ENCODE results near the gene ST3GAL6. TPM values are rescaled to one million over a fixed set of nuclear protein-coding genes. Genes with fewer than 3 reads are reported as not detected.
A peak's percentile ranks its signal among the peaks of the same experiment; 100 is the strongest.

Gene ST3GAL6
- total and polyA plus RNA-seq, 2 donors (not counting 3 experiments of a cell fraction or from before 2014, with no cell fraction given) = 13.2 to 35.9 TPM

DNA sequence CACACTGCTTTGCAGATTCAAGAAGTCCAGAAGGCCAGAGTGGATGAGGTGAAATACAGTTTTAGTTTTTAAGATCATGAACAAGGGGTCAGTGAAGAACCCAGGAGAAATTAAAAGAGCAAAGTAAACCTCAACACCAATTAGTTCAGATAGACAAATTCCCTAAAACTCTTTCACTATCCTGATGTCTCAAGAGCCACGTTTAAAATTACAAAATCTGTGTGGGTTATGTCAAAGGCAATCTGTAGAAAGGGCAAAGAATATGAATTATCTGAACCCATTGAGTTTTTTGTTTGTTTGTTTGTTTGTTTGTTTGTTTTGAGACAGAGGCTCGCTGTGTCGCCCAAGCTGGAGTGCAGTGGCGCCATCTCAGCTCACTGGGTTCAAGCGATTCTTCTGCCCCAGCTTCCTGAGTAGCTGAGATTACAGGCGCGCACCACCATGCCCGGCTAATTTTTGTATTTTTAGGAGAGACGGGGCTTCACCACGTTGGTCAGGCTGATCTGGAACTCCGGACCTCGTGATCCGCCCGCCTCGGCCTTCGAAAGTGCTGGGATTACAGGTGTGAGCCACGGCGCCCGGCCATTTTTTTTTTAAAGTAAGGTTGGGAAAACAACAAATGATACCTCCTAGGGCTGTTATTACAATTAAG lies 32.1 kb upstream of the ST3GAL6 start:
- Histone ChIP-seq H3K27ac (ENCODE audit: insufficient read depth, low read depth, low read length) (peak overlapping the region; percentile 70), H3K9me3 (replicated peaks; ENCODE audit: control insufficient read depth, insufficient read depth, low read length) (no peaks in the 10 kb centered on the region), H3K4me1 (ENCODE audit: control insufficient read depth, extremely low read depth, insufficient read depth, low read length) (peaks cover 44% of the 10 kb centered on the region), H4K20me1 (replicated peaks; ENCODE audit: control insufficient read depth, extremely low read depth, insufficient read depth, low read length) (no peaks in the 10 kb centered on the region), H2AFZ (ENCODE audit: low read depth, low read length) (no peak overlapping the region), H3K9ac (replicated peaks; ENCODE audit: extremely low read depth, insufficient read depth, low read length) (peak overlapping the region; percentile 5), H3K4me3 (replicated peaks in 1 of 3; ENCODE audit: insufficient read depth in 1 of 3, low read depth in 1 of 3, low read length in 3 of 3) (no peak overlapping the region), H3K9me1 (replicated peaks; ENCODE audit: control insufficient read depth, extremely low read depth, insufficient read depth, low read length) (no peaks in the 10 kb centered on the region), H3K4me2 (ENCODE audit: insufficient read depth, low read length) (peak overlapping the region; percentile 66), H3K79me2 (ENCODE audit: control insufficient read depth, insufficient read depth, low read length) (peaks cover 37% of the 10 kb centered on the region), H3K36me3 (ENCODE audit: control insufficient read depth in 2 of 2, extremely low read depth in 1 of 2, insufficient read depth in 2 of 2, low read length in 2 of 2) (no peaks in the 10 kb centered on the region), H3K27me3 (ENCODE audit: control insufficient read depth in 2 of 2, insufficient read depth in 2 of 2, low read length in 2 of 2) (no peaks in the 10 kb centered on the region)
- POLR2A ChIA-PET = interaction anchor here (1.1 kb wide), 1 partner anchor 48 kb away, joined by 3 read pairs; no protein-coding TSS in a partner anchor
- TF ChIP-seq GATA2 (IDR thresholded peaks at IDR 0.05; ENCODE audit: insufficient read depth, insufficient read length, low read depth, low read length) = no peak
- no peak for TF ChIP-seq EZH2 (IDR thresholded peaks at IDR 0.05; ENCODE audit: borderline replicate concordance, low read depth, low read length, severe bottlenecking)
- TF ChIP-seq POLR2A (IDR thresholded peaks at IDR 0.05; ENCODE audit: low read depth, low read length) = no peak
- no peak for TF ChIP-seq FOS (IDR thresholded peaks at IDR 0.05; ENCODE audit: borderline replicate concordance, insufficient read depth, low read length)
- no peak for TF ChIP-seq CTCF (IDR thresholded peaks at IDR 0.05; ENCODE audit: extremely low read depth in 1 of 2, insufficient read depth in 1 of 2, low read depth in 1 of 2, low read length in 2 of 2)
- no peak for TF ChIP-seq MAX (IDR thresholded peaks at IDR 0.05; ENCODE audit: insufficient read depth, insufficient read length)
- TF ChIP-seq MYC (IDR thresholded peaks at IDR 0.05; ENCODE audit: low read depth, low read length) = no peak
- no peak for TF ChIP-seq POLR2AphosphoS5 (IDR thresholded peaks at IDR 0.05; ENCODE audit: insufficient read depth, low read depth, low read length)
- TF ChIP-seq JUN (IDR thresholded peaks at IDR 0.05; ENCODE audit: borderline replicate concordance, insufficient read depth, insufficient read length, low read depth) = no peak
- DNase-seq (ENCODE audit: low read depth, low spot score) (no peak), FAIRE-seq (no peak)
- CTCF ChIA-PET = interaction anchor here (1.2 to 6.7 kb wide), 4 partner anchors 42 to 128 kb away, joined by 3 to 37 read pairs (median 17); no protein-coding TSS in a partner anchor
- dilution Hi-C loops (cut with MboI; ENCODE audit: extremely low pct_ligation_motif_present, low sequenced_read_pairs) = no loop called here
- no TSS peak for BruUV-seq (replicated peaks)
- intact Hi-C loops (cut with micrococcal nuclease) = loop anchor here (5.0 kb wide), 2 partner anchors 34 to 246 kb away; no protein-coding TSS in a partner anchor

Data from endothelial cell of umbilical vein (primary cell).